SH-SY5Y (cell line): ENCODE results near the gene ZSCAN22.

Experiments
- GATA2 ChIP-seq: IDR thresholded peaks from 2 replicates; pipeline ENCODE4 v1.6.1; 2011; ENCODE audit warnings: mild to moderate bottlenecking, low read depth, low read length
- GATA3 ChIP-seq: IDR thresholded peaks from 2 replicates; pipeline ENCODE4 v1.6.1; 2011; ENCODE audit warnings: low read depth, mild to moderate bottlenecking, low read length, moderate library complexity

DNA sequence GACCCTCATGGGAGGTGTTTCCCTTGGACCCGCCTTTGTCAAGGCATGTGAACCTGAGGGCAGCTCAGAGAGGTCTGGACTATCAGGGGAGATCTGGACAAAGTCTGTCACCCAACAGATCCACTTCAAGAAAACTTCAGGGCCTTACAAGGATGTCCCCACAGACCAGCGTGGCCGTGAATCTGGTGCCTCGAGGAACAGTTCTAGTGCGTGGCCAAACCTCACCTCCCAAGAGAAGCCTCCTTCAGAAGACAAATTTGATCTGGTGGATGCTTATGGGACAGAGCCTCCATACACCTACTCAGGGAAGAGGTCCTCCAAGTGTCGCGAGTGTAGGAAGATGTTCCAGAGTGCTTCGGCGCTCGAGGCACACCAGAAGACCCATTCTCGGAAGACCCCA is 11.5 kb downstream of the ZSCAN22 start:
- TF ChIP-seq GATA2, result no peak
- TF ChIP-seq GATA3, result no peak
